GM18507 (cell line): ENCODE data around the gene PCDH18.
"Not testable (repeated sequence)": the region's sequence is repeated elsewhere in the genome, so short reads cannot be mapped to it uniquely, and the experiment has no call there.

Experiments used
- DNase-seq: peaks from one replicate; pipeline ENCODE4 v3.0.0; 2011; ENCODE audit warnings: low read depth; ENCODE audit not compliant: insufficient read length; ENCODE audit errors: extremely low spot score
- FAIRE-seq: peaks from 2 replicates; lab custom pipeline; 2011; peaks lifted over from hg19 to GRCh38; lab: Jason Lieb, UNC

The PCDH18 gene, protein sequence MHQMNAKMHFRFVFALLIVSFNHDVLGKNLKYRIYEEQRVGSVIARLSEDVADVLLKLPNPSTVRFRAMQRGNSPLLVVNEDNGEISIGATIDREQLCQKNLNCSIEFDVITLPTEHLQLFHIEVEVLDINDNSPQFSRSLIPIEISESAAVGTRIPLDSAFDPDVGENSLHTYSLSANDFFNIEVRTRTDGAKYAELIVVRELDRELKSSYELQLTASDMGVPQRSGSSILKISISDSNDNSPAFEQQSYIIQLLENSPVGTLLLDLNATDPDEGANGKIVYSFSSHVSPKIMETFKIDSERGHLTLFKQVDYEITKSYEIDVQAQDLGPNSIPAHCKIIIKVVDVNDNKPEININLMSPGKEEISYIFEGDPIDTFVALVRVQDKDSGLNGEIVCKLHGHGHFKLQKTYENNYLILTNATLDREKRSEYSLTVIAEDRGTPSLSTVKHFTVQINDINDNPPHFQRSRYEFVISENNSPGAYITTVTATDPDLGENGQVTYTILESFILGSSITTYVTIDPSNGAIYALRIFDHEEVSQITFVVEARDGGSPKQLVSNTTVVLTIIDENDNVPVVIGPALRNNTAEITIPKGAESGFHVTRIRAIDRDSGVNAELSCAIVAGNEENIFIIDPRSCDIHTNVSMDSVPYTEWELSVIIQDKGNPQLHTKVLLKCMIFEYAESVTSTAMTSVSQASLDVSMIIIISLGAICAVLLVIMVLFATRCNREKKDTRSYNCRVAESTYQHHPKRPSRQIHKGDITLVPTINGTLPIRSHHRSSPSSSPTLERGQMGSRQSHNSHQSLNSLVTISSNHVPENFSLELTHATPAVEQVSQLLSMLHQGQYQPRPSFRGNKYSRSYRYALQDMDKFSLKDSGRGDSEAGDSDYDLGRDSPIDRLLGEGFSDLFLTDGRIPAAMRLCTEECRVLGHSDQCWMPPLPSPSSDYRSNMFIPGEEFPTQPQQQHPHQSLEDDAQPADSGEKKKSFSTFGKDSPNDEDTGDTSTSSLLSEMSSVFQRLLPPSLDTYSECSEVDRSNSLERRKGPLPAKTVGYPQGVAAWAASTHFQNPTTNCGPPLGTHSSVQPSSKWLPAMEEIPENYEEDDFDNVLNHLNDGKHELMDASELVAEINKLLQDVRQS

DNA sequence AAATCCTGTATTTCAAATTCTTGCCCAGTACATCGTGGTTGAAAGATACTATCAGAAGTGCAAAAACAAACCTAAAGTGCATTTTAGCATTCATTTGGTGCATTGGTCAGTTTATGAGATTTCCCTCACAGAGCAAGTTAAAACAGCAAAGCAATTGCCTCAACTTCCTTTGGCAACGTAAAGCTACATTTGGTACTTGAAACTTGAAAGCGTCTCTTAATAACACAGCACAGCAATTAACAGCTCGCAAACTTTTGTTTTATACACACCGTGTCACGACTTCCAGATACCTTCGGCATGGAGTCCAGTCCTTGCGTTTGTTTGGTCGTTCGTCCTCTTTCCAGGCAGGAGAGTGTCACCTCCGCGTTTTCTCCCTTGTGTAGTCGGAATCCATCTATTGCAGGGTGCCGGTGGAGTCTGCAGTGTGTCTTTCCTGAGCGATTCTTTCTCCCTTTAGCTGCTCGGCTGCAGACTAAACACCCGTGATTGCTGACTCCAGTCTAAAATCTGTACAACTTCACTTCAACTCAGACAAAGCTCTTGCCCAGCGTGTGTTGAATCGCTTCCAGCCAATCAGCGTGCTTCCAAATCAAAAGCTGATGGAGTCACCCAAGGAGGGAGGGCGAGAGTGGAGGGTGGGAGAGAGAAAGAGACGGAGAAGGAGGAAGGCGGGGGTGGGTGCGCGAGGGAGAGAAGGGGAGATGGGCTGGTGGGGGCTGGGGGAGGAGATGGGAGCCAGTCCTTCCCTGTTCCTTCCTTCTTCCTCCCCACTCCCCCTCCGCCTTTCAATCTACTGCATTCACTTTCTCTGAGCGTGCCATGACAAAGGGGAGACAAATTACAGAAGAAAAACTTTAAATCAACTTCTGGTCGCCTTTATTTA is at the start of gene PCDH18:
Gene PCDH18 (minus strand): TSS at position 509 of the 883 bp plus-strand sequence. CDS start 406 bp downstream, at position 103.
- DNase-seq = no peak

DNA sequence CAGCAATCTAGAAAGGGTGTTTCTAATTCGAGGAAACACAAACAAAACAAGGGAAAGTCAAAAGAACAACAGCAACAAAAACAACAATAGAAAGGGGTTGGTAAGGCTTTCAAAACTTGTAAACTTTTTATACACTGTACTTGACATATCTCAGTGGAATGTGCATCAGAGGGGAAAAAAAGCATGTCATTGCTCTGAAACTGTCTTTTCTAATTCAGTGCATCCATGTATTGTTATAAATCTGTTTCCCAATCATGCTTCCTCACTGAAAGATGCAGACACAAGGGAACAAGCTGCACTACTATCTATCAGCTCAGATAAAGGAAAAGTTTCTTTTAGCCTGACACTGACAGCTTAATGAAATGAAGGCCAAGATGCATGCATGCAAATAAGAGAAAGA is 44.2 kb upstream of the PCDH18 start:
- FAIRE-seq (no peak), DNase-seq (no peak)

More for the DNA sequence above, at the start of gene PCDH18:
- FAIRE-seq = no peak

DNA sequence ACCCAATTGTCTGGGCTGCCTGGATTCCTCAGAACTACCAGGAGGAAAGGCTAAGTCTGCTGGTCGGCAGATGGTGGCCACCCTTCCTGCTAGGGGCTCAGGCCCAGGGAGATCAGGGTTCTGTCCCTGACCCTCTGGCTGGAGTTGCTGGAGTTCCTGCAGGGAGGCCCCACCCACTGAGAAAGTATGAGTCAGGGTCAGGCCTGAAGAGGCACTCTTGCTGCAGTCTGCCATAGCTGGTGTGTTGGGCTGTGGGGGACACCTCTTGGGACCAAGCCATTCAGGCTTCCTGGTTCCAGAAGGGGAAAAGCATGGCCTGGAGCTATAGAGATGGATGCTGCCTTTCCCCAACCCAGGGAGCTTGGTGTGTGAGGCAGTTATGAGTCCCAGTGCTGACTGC is 40.4 kb upstream of the PCDH18 start:
- FAIRE-seq = no peak

DNA sequence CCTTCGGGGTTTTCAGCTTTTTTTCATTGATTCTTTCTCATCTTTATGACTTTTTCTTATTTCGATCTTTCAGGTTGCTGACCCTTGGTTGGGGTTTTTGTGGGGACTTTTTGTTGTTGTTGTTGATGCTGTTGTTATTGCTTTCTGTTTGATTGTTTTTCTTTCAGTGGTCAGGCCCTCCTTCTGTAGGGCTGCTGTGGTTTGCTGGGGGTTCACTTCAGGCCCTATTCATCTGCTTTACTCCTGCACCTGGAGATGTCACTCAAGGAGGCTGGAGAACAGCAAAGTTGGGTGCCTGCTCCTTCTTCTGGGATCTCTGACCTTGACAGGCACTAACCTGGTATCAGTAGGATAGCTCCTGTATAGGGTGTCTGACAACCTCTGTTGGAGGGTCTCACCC is 39.9 kb upstream of the PCDH18 start:
- no peak for FAIRE-seq

More for the DNA sequence above, 40.4 kb upstream of the PCDH18 start:
- DNase-seq = no peak

DNA sequence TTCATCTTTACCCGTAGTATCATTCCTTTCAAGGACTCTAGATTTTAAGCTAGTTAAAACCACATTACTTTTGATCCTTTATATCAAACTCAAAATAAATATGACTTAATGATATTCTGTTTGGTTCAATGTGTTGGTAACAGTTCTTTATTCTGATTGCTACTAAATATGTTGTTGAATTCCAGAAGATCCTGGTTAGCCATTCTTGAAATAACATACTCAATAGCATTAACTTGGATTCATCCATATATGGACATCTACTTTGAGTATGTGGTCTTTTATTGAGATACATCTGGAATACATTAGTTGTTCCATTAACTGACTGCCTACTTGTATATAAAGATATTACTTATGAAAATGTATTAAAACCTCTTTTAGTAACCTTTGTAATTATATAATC is 27.5 kb upstream of the PCDH18 start:
- DNase-seq = no peak

More for the DNA sequence above, 39.9 kb upstream of the PCDH18 start:
- no peak for DNase-seq

DNA sequence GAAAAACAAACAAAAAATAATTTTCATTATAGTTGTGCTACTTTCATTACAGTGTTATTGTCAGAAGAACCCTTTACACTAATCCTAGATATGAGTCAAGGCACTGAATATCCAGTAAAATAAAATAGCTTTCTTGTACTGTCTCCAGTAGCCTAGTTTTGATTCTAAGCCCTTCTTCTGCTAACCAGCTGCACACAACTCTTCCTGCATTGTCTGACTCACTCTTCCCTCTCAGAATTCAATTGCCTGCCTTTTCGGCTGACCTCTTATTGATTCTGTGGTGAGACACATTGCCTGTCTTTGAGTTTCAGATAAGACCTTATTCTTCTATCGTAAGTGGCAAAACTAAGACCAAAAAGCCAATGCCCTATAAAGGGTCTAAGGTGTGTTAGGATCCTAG is 26.7 kb upstream of the PCDH18 start:
- DNase-seq (no peak), FAIRE-seq (no peak)

More for the DNA sequence above, 27.5 kb upstream of the PCDH18 start:
- FAIRE-seq = no peak

DNA sequence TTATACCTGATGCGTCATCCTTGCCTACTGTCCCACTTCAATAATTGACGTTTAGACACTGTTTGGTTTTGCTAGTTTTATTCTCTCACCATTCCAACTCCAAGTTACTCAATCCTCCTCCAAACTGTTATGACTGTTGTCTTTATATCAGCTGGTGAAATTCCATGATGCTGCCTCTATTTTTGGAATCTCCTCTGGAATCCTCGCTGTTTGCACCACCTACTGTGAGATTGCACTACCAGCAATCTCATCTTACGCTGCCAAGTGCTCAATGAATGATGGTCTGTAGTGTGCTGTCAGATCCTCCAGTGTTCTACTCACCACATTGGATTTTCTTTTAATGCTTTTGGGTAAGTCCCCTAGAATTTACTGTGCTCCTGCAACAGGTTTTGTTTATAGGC is 13.2 kb upstream of the PCDH18 start:
- FAIRE-seq = no peak
- DNase-seq = no peak

DNA sequence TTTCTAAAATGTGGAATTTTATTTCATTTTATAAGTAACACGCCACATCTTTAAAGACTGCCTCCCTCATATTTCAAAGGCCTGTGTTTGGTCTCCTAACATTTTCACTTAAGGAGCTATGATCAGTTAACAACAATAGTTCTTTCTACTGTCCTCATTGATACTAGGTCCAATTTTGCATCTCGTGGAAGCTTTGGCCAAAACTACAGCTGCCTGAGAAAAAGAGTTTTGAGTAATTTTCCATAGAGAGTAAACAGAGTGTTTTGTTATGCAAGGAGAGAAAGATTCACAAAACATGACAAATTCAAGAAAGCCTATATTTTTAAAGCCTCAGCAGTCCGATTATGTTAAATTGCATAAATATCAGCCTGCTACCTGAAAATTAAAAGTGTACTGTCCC is 11.4 kb upstream of the PCDH18 start:
- FAIRE-seq (no peak), DNase-seq (no peak)

DNA sequence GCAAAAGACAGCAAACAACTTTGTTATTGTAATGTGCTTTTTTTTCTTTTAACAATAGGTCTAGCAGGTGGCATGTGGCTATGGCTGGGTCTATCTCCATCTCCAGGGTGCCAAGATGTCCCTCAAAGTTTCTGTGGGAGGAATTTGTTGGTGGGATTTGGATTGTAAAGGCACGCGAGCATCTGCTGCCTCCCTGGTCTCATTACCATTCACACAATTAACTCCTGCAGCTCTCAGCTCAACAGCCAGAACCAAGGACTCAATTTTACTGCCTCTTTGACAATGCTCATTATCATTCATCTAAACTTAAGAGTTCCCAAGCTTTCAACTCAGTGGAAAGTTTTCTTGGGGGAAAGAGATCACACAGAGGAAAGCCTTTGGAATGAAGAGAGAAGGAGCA is 10.9 kb upstream of the PCDH18 start:
- FAIRE-seq (no peak), DNase-seq (no peak)

DNA sequence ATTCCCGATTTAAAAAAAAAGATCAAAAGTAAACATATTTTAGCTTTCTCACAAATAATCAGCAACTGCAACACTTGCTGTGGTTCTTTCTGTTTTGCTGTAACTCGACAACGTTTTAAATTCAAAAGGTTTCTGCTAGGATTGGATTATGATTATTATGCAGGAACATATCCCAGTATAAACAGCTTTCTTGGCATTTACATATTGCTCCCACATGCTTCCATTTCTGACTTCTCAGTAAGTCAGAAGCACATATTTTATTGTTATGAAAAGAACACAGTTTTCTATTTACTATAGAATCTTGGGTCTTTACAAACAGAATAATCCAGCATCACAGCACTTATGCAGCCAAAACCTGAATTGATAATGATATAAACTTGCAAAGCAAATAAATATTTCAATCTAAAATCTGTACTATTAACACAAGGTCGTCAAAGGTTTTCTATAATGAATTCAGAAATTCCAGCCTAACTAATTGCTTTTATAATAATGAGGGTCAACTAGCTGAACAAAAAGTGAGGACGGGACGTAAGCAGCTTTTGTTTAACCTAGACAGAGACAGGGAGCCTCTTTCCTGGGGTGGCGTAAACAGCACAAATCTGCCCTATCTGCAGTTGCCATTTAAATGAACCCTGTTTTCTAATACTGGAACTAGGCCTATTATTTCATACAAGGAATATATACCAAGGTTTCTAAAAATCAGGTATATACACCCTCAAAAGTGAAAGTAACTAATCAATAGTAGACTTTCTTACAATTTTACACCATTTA is 9.8 kb upstream of the PCDH18 start:
- DNase-seq = no peak
- no peak for FAIRE-seq

DNA sequence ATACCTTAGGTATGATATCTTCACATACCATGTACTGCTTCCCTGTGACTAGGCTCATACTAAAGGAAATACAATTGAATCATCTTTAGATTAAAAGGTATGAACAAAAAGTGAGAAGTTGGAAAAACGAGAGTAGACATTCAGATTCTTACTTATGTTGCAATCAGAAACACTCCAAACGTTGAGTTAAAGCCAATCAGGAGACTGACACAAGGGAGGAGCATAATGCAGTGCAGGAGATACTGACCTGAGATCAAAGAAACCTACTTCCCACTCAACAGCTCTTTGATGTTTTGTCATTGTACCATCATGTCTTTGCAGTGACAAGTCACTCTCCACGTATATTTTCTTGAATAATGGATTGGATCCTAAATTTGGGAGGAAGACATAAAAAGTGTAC is 8.9 kb upstream of the PCDH18 start:
- FAIRE-seq (no peak), DNase-seq (no peak)

DNA sequence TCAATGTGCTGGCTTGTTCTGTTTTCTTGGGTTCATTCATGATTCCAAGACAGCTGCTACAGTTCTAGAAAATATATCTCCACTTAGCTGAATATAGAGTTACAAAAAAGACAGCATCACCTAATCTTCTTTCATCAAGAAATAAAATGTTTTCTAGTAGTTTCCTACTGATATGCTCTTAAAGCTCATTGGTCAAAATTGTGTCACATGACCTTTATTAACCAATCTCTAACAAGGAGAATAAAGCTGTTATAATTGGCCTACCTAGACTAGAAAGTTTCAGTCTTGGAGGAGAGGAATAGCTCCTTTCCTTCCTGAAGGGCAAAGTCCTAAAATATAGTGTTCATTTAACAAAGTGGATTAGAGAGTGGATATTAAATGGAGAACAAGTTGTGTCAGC is 8.1 kb upstream of the PCDH18 start:
- DNase-seq = no peak
- FAIRE-seq = no peak

DNA sequence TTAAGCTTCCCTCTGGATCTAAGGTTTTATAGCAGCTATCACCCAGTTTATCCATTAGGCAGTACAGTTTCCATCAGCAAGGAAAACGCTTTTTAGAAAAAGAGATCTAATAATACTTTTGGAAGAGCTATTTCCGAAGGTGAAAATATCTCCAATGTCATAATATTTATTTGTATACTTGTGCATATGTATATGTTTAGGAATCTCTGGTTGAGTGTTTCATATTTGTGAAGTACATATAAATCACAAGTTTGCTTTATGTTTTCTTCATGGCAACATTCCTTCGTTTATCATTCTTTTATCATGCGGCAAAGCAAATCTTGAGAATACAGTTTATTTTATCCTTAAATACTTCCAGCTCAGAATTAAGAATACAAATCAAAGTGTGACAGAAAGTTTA is 6.2 kb upstream of the PCDH18 start:
- no peak for FAIRE-seq
- no peak for DNase-seq

DNA sequence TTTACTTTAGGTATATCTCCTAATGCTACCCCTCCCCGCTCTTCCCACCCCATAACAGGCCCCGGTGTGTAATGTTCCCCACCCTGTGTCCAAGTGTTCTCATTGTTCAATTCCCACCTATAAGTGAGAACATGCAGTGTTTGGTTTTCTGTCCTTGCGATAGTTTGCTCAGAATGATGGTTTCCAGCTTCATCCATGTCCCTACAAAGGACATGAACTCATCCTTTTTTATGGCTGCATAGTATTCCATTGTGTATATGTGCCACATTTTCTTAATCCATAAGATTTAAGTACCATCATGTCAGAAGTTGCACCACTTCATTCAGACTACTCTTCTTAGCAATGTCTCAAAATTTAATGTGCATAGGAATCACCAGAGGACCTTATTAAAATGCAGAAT is 5.5 kb upstream of the PCDH18 start:
- DNase-seq, FAIRE-seq: not testable (repeated sequence)

DNA sequence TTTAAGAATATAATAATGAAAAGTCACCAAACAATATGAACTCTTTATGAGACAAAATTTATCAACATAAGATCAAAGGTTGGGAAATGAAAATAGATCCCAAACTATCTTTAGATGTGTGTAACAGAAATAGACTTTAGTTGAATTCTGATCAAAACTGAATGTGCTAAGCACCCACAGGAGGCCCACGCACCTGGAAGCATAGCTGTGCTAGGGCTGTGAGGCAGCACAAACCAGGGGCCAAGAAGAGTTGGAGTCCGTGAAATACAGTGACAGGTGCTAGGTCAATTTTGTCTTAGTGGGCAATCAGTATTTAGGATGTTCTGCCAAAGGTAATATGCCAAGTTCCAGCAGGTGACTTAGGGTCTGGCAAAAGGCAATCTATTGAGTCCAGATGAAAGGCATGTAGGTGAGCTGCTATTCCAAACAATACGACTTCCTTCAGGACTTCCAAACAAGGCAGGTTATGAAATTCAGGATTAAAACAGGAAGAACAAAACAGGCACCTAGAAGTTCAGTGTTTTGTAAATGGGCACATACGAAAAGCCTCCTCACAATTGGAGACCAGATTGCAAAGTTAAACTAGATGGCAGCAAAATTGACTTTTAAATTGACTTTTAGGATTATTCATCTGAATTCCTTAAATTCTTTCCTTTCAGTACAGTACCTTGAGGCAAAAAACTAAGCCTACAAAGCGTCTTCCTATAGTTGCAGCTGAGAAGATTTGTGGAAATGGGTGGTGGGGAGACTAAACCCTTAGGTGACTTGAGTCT is 4.7 kb upstream of the PCDH18 start:
- no peak for DNase-seq
- FAIRE-seq = no peak

DNA sequence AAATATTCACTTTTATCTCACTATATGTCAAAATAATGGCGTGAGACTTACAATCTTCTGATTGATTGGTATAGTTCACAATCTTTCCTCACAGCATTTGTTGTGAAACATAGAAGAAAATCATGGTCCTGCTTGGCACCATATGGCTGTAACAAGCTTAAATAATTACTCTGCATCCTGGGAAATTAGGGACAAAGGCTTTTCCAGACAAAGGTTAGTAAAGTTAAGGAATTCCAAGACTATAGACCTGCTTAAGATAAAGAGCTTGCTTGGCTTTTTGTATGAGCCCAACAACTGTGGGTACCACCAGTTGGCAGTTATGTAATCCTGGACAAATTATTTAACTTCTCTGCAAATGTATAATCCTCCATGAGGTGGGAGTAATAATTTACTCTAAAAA is 3.4 kb upstream of the PCDH18 start:
- FAIRE-seq (no peak), DNase-seq (no peak)

DNA sequence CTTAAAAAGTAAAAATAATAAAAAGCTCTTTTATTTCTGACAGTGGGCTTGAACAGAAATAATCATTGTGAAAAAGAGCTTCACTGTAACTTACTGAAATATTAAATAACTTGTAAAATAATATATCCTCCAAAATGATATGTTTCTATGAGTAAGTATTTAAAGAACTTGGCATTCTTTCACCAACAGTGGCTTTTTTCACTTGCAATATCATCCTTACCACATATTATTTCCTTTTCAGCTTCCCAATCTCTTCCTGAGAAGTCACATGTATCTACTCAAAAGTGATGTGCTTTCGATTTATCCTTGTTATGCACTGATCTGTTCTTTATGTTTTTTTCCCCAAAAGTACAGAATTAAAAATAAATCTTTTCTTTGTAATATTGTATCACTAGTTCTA is 2.2 kb upstream of the PCDH18 start:
- FAIRE-seq (no peak), DNase-seq (no peak)

DNA sequence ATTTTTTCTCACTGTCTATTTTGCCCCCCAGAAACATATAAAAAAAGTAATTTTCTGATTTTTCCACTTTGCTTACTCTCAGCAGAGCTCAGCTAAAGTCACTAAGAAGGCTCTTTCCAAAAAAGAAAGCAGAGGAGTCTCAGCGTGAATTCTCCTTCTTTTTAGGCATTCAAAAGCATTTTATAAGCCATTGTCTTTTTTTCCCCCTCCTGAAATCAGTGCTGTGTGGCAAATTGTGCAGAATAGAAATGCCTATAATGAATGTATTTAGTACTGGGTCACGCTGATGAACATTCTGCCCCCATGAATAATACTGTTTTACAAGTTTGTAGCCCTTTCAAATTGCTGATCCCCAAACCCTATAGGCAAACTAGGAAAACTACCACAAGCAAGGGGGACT is 1.6 kb upstream of the PCDH18 start:
- FAIRE-seq (no peak), DNase-seq (no peak)
